A549 (cell line): ENCODE results near the gene FHAD1. TPM values are rescaled to one million over a fixed set of nuclear protein-coding genes. Genes with fewer than 3 reads are reported as not detected.

Experiments
- ATAC-seq, 2 experiments: fragments of 200-7000 bp in 1 of 2; fragments of >200 bp in 1 of 2; cut with Nextera tagmentation in 1 of 2; cut with Tn5 transposase in 1 of 2; 3 replicates each; pipeline versions ENCODE4 v1.8.0 to v1.9.1; 2018 to 2020; ENCODE audit warnings: mild to moderate bottlenecking in 1 of 2, moderate library complexity in 1 of 2
- CTCF ChIA-PET: fragments of 300-600 bp; sonication (Branson Sonifier 250); formaldehyde crosslinking; extraction: SDS; loops from one replicate; lab custom pipeline; 2021; ENCODE audit warnings: antibody characterized with exemption, inconsistent platforms; lab: Yijun Ruan, JAX
- POLR2A ChIA-PET: fragments of 350-600 bp; formaldehyde crosslinking; extraction: SDS; loops from one replicate; lab custom pipeline; 2021; ENCODE audit warnings: antibody characterized with exemption, inconsistent platforms; lab: Yijun Ruan, JAX
- DNase-seq, 2 experiments: peaks; one replicate each; pipeline versions ENCODE4 v3.0.0 to v3.0.0-alpha.2; 2011 to 2016; ENCODE audit warnings: low read depth in 1 of 2, low spot score in 1 of 2
- FAIRE-seq: peaks from 2 replicates; lab custom pipeline; 2011; peaks lifted over from hg19 to GRCh38; lab: Jason Lieb, UNC
- H3K27ac ChIP-seq, 2 experiments: fragments of >200 bp; sonication (Bioruptor Twin); formaldehyde crosslinking; 3 replicates each; pipeline ENCODE4 v1.5.1; 2016 to 2017
- H3K4me1 ChIP-seq: fragments of >200 bp; sonication (Bioruptor Twin); formaldehyde crosslinking; 3 replicates; pipeline ENCODE4 v1.6.1; 2016
- H3K4me2 ChIP-seq: fragments of >200 bp; sonication (Bioruptor Twin); formaldehyde crosslinking; 3 replicates; pipeline ENCODE4 v1.6.1; 2016
- H3K4me3 ChIP-seq: fragments of >200 bp; sonication (Bioruptor Twin); formaldehyde crosslinking; 3 replicates; pipeline ENCODE4 v1.5.1; 2016
- H3K9me3 ChIP-seq: fragments of >200 bp; sonication (Bioruptor Twin); formaldehyde crosslinking; 3 replicates; pipeline ENCODE4 v1.6.1; 2016
- BCL3 ChIP-seq: fragments of >200 bp; sonication (Bioruptor Twin); formaldehyde crosslinking; IDR thresholded peaks from 3 replicates; pipeline ENCODE4 v1.6.1; 2016
- BHLHE40 ChIP-seq: IDR thresholded peaks from 2 replicates; pipeline ENCODE4 v1.6.1; 2012; ENCODE audit warnings: low read depth, low read length, inconsistent platforms
- CHD2 ChIP-seq: fragments of 150-350 bp; IDR thresholded peaks from 2 replicates; pipeline ENCODE4 v1.6.1; 2014; ENCODE audit warnings: low read length; ENCODE audit not compliant: partially characterized antibody
- E2F6 ChIP-seq: IDR thresholded peaks from 2 replicates; pipeline ENCODE4 v1.6.1; 2012; ENCODE audit warnings: low read depth, borderline replicate concordance
- ESRRA ChIP-seq: fragments of 150-350 bp; IDR thresholded peaks from 2 replicates; pipeline ENCODE4 v1.6.1; 2014; ENCODE audit warnings: mild to moderate bottlenecking, low read length, borderline replicate concordance
- FOXS1 ChIP-seq: fragments of 250-450 bp; sonication (Bioruptor Pico); IDR thresholded peaks from 2 replicates; pipeline ENCODE4 v1.5.0; 2020; ENCODE audit warnings: mild to moderate bottlenecking, moderate library complexity
- HEYL ChIP-seq: fragments of 250-450 bp; sonication (Bioruptor Pico); IDR thresholded peaks from 2 replicates; pipeline ENCODE4 v1.8.0; 2021; ENCODE audit warnings: mild to moderate bottlenecking, moderate library complexity
- HMGXB4 ChIP-seq: fragments of 250-450 bp; sonication (Bioruptor Pico); IDR thresholded peaks from 2 replicates; pipeline ENCODE4 v1.5.0; 2021; ENCODE audit warnings: mild to moderate bottlenecking, moderate library complexity, borderline replicate concordance
- KDM1A ChIP-seq: fragments of 200-600 bp; sonication (generic); IDR thresholded peaks from 2 replicates; pipeline ENCODE4 v1.6.1; 2016; ENCODE audit warnings: low read depth, mild to moderate bottlenecking
- PHF8 ChIP-seq: fragments of 200-600 bp; sonication (generic); IDR thresholded peaks from 2 replicates; pipeline ENCODE4 v1.6.1; 2016; ENCODE audit warnings: low read depth, mild to moderate bottlenecking, antibody characterized with exemption, moderate library complexity, borderline replicate concordance
- REST ChIP-seq: fragments of 200-600 bp; sonication (generic); IDR thresholded peaks from 2 replicates; pipeline ENCODE4 v1.6.1; 2016; ENCODE audit warnings: antibody characterized with exemption, mild to moderate bottlenecking, moderate library complexity
- RFX5 ChIP-seq: fragments of 450-650 bp; IDR thresholded peaks from 2 replicates; pipeline ENCODE4 v1.7.1; 2014; ENCODE audit warnings: antibody characterized with exemption, mild to moderate bottlenecking, moderate library complexity
- TFCP2L1 ChIP-seq: fragments of 250-450 bp; sonication (Bioruptor Pico); IDR thresholded peaks from 2 replicates; pipeline ENCODE4 v1.5.0; 2021; ENCODE audit warnings: mild to moderate bottlenecking
- ZFP36 ChIP-seq: fragments of 450-650 bp; IDR thresholded peaks from 2 replicates; pipeline ENCODE4 v1.6.1; 2014; ENCODE audit warnings: borderline replicate concordance; ENCODE audit not compliant: partially characterized antibody
- ZSCAN20 ChIP-seq: fragments of 250-450 bp; sonication (Bioruptor Pico); IDR thresholded peaks from 2 replicates; pipeline ENCODE4 v1.8.0; 2022; ENCODE audit warnings: mild to moderate bottlenecking, moderate library complexity
- WGBS: methylation state at CpG from one replicate; pipeline ENCODE4 v1.1.6; 2017; ENCODE audit errors: missing lambda C conversion rate; 5-methylcytosine and 5-hydroxymethylcytosine counted together
- polyA minus RNA-seq: library from RNA; depleted of rRNA, polyadenylated mRNA; stranded (reverse); fragments of >200 nt; gene quantifications from 2 replicates; pipeline ENCODE4 v1.2.3, GENCODE V29; 2011; rRNA and poly(A)+ RNA removed
- polyA plus RNA-seq, 4 experiments: library from polyadenylated mRNA; depleted of rRNA in 3 of 4; stranded (reverse); fragments of >200 nt; fragmentation: RNase III in 1 of 4; extraction: RNeasy Plus Mini Kit Qiagen cat#74134 plus additional on column Dnase treatment in 1 of 4; gene quantifications; 2 replicates in 3 of 4; 3 replicates in 1 of 4; pipeline ENCODE4 v1.2.3, GENCODE V29; 2011 to 2017

The FHAD1 gene
- polyA plus RNA-seq (2011; rRNA removed) = 0.28 and 0.31 TPM in 2 replicates
- polyA plus RNA-seq (2012; cell fraction: cytosol; rRNA removed) = 0.30 TPM in 2 replicates
- polyA plus RNA-seq (2012; cell fraction: nucleus; rRNA removed) = 0.30 and 0.49 TPM in 2 replicates
- polyA plus RNA-seq (2017; fragmentation: RNase III; extraction: RNeasy Plus Mini Kit Qiagen cat#74134 plus additional on column Dnase treatment) = 0.32 to 0.45 TPM (median 0.37 TPM) in 3 replicates
- polyA minus RNA-seq = 0.41 and 0.68 TPM in 2 replicates

- CTCF ChIA-PET = interaction anchor here (0.6 to 2.8 kb wide), 4 partner anchors 25 to 779 kb away, joined by 3 to 11 read pairs (median 7); no protein-coding TSS in a partner anchor
- peak; percentile 88 to 92 for ATAC-seq
- FAIRE-seq = no peak
- no peaks in the 10 kb centered on the region for H3K4me1 ChIP-seq
- H3K9me3 ChIP-seq = no peaks in the 10 kb centered on the region
- POLR2A ChIA-PET = no interaction called here
- no peak for TF ChIP-seq HMGXB4 (CRISPR knock-in tag)
- peak; percentile 32; the same call in 1 of the 2 replicates for TF ChIP-seq PHF8
- TF ChIP-seq TFCP2L1 (CRISPR knock-in tag) = no peak
- TF ChIP-seq BCL3 = no peak
- TF ChIP-seq ZSCAN20 (CRISPR knock-in tag) = no peak
- no peak for TF ChIP-seq BHLHE40
- TF ChIP-seq ESRRA = peak; percentile 90
- TF ChIP-seq HEYL (CRISPR knock-in tag) = no peak
- no peak for TF ChIP-seq FOXS1 (CRISPR knock-in tag)
- TF ChIP-seq REST = no peak
- 0 out of 2 replicates have a peak, but pooled peaks have one; percentile 61 for TF ChIP-seq KDM1A
- peak; percentile 70; the same call in 1 of the 2 replicates for TF ChIP-seq RFX5
- no peak for TF ChIP-seq CHD2
- 0 out of 2 replicates have a peak, but pooled peaks have one; percentile 41 for TF ChIP-seq E2F6
- TF ChIP-seq ZFP36 = no peak
- H3K4me3 ChIP-seq = peak within 1 kb of the TSS; percentile 63
- 33% methylated on average over 10 of the region's 55 CpGs for WGBS
- peak within 1 kb of the TSS; percentile 93 for H3K4me2 ChIP-seq
- DNase-seq = peak; percentile 59 to 78
- peak within 1 kb of the TSS; percentile 75 to 86 for H3K27ac ChIP-seq
These were observed at the start of gene FHAD1 for GRCh38 chr1:15246960-15247614. Gene FHAD1 (plus strand): TSS chr1:15247223. CDS start chr1:15251785, 4,562 bp downstream.
